ENCODE measurements around the gene CFAP47. TPM values are rescaled to one million over a fixed set of nuclear protein-coding genes. Genes with fewer than 3 reads are reported as not detected.
"Not testable (repeated sequence)": the region's sequence is repeated elsewhere in the genome, so short reads cannot be mapped to it uniquely, and the experiment has no call there.

Gene CFAP47
- polyA plus RNA-seq, 12 donors: 0.03 to 0.35 (median 0.03) TPM; not detected in 7

GRCh38 chrX:36218801-36219200 is 299.3 kb downstream of the CFAP47 start:
- DNase-seq: no peak

GRCh38 chrX:36234840-36235528 is 315.4 kb downstream of the CFAP47 start:
- not testable (repeated sequence) for DNase-seq

- DNase-seq: no peak
These were observed 321.9 kb downstream of the CFAP47 start for GRCh38 chrX:36241397-36241796.

GRCh38 chrX:36266155-36266554 is 346.6 kb downstream of the CFAP47 start:
- DNase-seq: no peak

- DNase-seq: no peak
These were observed 390.6 kb downstream of the CFAP47 start for GRCh38 chrX:36310136-36310535.

- no peak for DNase-seq
These were observed 394.8 kb downstream of the CFAP47 start for GRCh38 chrX:36314303-36314702.

GRCh38 chrX:36334572-36334971 is 415.0 kb downstream of the CFAP47 start:
- DNase-seq: no peak

GRCh38 chrX:36336751-36337150 is 417.2 kb downstream of the CFAP47 start:
- no peak for DNase-seq

- DNase-seq: no peak
These were observed 424.8 kb downstream of the CFAP47 start for GRCh38 chrX:36344301-36344700.

GRCh38 chrX:36348509-36348908 is 429.0 kb downstream of the CFAP47 start:
- no peak for DNase-seq

GRCh38 chrX:36357855-36358254 is 438.3 kb downstream of the CFAP47 start:
- no peak for DNase-seq

GRCh38 chrX:36364262-36364661 is 444.7 kb downstream of the CFAP47 start:
- no peak for DNase-seq

- no peak for DNase-seq
These were observed 464.0 kb downstream of the CFAP47 start for GRCh38 chrX:36383495-36383894.

- DNase-seq: no peak
These were observed 469.4 kb downstream of the CFAP47 start for GRCh38 chrX:36388901-36389300.

GRCh38 chrX:36401774-36402173 is 482.2 kb downstream of the CFAP47 start:
- no peak for DNase-seq

- DNase-seq: no peak
These were observed 488.3 kb downstream of the CFAP47 start for GRCh38 chrX:36407836-36408235.

- no peak for DNase-seq
These were observed 494.5 kb downstream of the CFAP47 start for GRCh38 chrX:36414056-36414455.

GRCh38 chrX:36422368-36422767 is 502.8 kb downstream of the CFAP47 start:
- DNase-seq: no peak

GRCh38 chrX:36431819-36432218 is 512.3 kb downstream of the CFAP47 start:
- no peak for DNase-seq

GRCh38 chrX:36434522-36434921 is 515.0 kb downstream of the CFAP47 start:
- DNase-seq: no peak
